ENCODE results near the gene MEGF6.

DNA sequence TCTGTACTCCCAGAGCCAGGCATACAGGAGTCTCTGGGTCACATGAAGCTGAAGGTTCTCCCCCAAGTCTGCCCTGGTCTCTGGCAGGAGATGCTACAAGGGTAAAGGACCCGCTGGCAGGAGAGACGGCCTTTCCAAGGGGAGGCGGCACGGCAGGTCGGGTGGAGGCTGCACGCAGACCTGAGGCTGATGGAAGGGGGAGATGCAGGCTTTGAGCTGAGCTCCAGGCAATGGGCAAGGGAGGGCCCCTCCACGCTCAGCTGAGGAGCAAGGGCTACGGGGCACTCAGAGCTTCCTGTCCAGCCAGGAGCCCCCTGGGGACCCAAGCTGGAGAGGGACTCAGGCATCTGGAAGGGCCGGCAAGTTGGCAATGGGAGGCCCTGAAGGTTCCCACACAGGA lies 50.3 kb downstream of the MEGF6 start:
- TF ChIP-seq, protein P1, sequence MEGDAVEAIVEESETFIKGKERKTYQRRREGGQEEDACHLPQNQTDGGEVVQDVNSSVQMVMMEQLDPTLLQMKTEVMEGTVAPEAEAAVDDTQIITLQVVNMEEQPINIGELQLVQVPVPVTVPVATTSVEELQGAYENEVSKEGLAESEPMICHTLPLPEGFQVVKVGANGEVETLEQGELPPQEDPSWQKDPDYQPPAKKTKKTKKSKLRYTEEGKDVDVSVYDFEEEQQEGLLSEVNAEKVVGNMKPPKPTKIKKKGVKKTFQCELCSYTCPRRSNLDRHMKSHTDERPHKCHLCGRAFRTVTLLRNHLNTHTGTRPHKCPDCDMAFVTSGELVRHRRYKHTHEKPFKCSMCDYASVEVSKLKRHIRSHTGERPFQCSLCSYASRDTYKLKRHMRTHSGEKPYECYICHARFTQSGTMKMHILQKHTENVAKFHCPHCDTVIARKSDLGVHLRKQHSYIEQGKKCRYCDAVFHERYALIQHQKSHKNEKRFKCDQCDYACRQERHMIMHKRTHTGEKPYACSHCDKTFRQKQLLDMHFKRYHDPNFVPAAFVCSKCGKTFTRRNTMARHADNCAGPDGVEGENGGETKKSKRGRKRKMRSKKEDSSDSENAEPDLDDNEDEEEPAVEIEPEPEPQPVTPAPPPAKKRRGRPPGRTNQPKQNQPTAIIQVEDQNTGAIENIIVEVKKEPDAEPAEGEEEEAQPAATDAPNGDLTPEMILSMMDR (IDR thresholded peaks at IDR 0.05; ENCODE audit: low read depth, low read length), result no peak
- TF ChIP-seq EZH2phosphoT487 (IDR thresholded peaks at IDR 0.05; ENCODE audit: low read depth), result no peak

Data from OCI-LY3 (cell line).